ENCODE results near the gene TTF1. TPM values are rescaled to one million over a fixed set of nuclear protein-coding genes. Genes with fewer than 3 reads are reported as not detected.

TTF1 gene
- polyA plus RNA-seq, 1 of the 3 experiments (the other 2 are of a cell fraction) = 11.9 TPM

DNA sequence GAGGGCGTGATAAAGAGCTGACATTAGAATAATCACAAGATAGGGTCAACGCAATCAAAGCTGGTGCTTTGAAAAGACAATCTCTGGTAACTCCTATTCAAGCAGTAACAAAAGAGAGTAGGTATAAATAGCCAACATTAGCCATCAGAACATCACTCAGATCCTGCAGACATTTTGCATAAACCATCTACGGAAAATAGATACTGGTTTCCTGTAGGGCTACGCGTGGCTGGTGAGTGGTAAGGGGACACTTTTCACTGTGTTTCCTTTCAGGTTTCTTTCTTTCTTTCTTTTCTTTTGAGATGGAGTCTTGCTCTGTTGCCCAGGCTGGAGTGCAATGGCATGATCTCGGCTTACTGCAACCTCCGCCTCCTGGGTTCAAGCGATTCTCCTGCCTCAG lies 22.3 kb downstream of the TTF1 start:
- POLR2A ChIA-PET = no interaction called here
- no peak for TF ChIP-seq RXRA (IDR thresholded peaks at IDR 0.05; ENCODE audit: borderline replicate concordance, low read depth)
- TF ChIP-seq POLR2AphosphoS5 (IDR thresholded peaks at IDR 0.05; ENCODE audit: low read depth, low read length) = no peak
- TF ChIP-seq RFX5 (IDR thresholded peaks at IDR 0.05; ENCODE audit: low read length) = no peak
- TF ChIP-seq EP300 (IDR thresholded peaks at IDR 0.05; ENCODE audit: borderline replicate concordance in 1 of 2, low read depth in 1 of 2, low read length in 1 of 2) = no peak
- TF ChIP-seq TEAD4 (IDR thresholded peaks at IDR 0.05; ENCODE audit: borderline replicate concordance, insufficient read depth) = no peak
- TF ChIP-seq USF1 (IDR thresholded peaks at IDR 0.05; ENCODE audit: borderline replicate concordance, low read depth) = no peak
- no peak for TF ChIP-seq MEF2A (IDR thresholded peaks at IDR 0.05; ENCODE audit: borderline replicate concordance, low read depth)
- TF ChIP-seq FOXM1 (IDR thresholded peaks at IDR 0.05; ENCODE audit: low read depth) = no peak
- CTCF ChIA-PET = interaction anchor here (1.2 kb wide), 1 partner anchor 518 kb away, joined by 3 read pairs; no protein-coding TSS in a partner anchor

DNA sequence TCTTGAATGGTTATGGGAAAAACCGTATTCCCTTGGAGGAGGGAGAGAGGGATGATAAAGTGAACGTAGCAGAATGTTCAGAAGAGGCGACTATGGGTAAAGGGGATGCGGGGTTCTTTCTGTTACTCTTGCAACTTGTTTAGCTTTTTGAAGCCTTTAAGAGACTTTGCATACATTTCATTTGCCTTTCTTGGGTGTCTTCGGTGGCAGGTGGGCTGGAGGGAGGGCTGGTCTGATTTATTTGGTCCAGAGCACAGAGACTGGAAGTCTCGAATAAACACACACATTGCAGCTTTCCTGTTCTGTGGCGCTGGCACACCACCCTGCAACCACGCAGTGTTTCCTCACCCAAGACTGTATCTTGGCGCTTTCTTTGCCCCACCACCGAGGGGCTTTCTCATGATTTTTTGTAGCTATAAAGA lies 23.2 kb downstream of the TTF1 start:
- H3K79me2 ChIP-seq (ENCODE audit: insufficient read depth) = no peaks in the 10 kb centered on the region
- no peak overlapping the region for H3K27ac ChIP-seq (ENCODE audit: low read depth in 2 of 2, low read length in 1 of 2)
- H3K9ac ChIP-seq = no peak overlapping the region
- no peak overlapping the region for H3K4me2 ChIP-seq
- no peaks in the 10 kb centered on the region for H3K4me1 ChIP-seq (ENCODE audit: control insufficient read depth in 1 of 2, insufficient read depth in 2 of 2, low read depth in 1 of 2, low read length in 1 of 2)
- CTCF ChIA-PET = interaction anchor here (0.6 to 1.2 kb wide), 2 partner anchors 124 to 519 kb away, joined by 3 read pairs; no protein-coding TSS in a partner anchor
- WGBS (ENCODE audit: low lambda C conversion rate) = 97% methylated on average over 10 of the region's 10 CpGs
- H3K27me3 ChIP-seq (ENCODE audit: insufficient read depth) = no peaks in the 10 kb centered on the region
- H3K9me2 ChIP-seq = no peaks in the 10 kb centered on the region
- peaks cover 48 to 70% of the 10 kb centered on the region in 2 experiments for H3K36me3 ChIP-seq (replicated peaks in 1 of 2; ENCODE audit: control insufficient read depth in 1 of 2, insufficient read depth in 2 of 2, low read length in 1 of 2)
- peaks cover 14% of the 10 kb centered on the region for H3F3A ChIP-seq (replicated peaks; ENCODE audit: insufficient read depth)
- no peak overlapping the region for H3K4me3 ChIP-seq (ENCODE audit: low read depth in 2 of 2, low read length in 1 of 2)
- H4K20me1 ChIP-seq (ENCODE audit: insufficient read depth) = no peaks in the 10 kb centered on the region
- H3K9me3 ChIP-seq = no peaks in the 10 kb centered on the region
- H2AFZ ChIP-seq (ENCODE audit: low read depth) = no peak overlapping the region
- TF ChIP-seq RXRA (IDR thresholded peaks at IDR 0.05; ENCODE audit: borderline replicate concordance, low read depth) (no peak), GATA2 (CRISPR knock-in tag; IDR thresholded peaks at IDR 0.05) (no peak), RAD21 (IDR thresholded peaks at IDR 0.05; ENCODE audit: low read length) (no peak), MXI1 (IDR thresholded peaks at IDR 0.05; ENCODE audit: low read depth, low read length) (no peak), TCF12 (IDR thresholded peaks at IDR 0.05) (no peak), POLR2AphosphoS5 (IDR thresholded peaks at IDR 0.05; ENCODE audit: low read depth, low read length) (no peak), TAF1 (IDR thresholded peaks at IDR 0.05; ENCODE audit: borderline replicate concordance, low read depth, low read length) (no peak), ELF1 (IDR thresholded peaks at IDR 0.05) (no peak), SMC3 (IDR thresholded peaks at IDR 0.05; ENCODE audit: low read depth, low read length) (no peak)
- TF ChIP-seq, protein P1, sequence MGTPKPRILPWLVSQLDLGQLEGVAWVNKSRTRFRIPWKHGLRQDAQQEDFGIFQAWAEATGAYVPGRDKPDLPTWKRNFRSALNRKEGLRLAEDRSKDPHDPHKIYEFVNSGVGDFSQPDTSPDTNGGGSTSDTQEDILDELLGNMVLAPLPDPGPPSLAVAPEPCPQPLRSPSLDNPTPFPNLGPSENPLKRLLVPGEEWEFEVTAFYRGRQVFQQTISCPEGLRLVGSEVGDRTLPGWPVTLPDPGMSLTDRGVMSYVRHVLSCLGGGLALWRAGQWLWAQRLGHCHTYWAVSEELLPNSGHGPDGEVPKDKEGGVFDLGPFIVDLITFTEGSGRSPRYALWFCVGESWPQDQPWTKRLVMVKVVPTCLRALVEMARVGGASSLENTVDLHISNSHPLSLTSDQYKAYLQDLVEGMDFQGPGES (IDR thresholded peaks at IDR 0.05; ENCODE audit: low read depth, low read length) = no peak
- POLR2A ChIA-PET = no interaction called here
- DNase-seq = no peak

More for the DNA sequence above, 22.3 kb downstream of the TTF1 start:
- Histone ChIP-seq H3K27ac (ENCODE audit: low read depth in 2 of 2, low read length in 1 of 2) (no peak overlapping the region), H3K4me2 (no peak overlapping the region), H3F3A (replicated peaks; ENCODE audit: insufficient read depth) (peaks cover 5% of the 10 kb centered on the region), H3K27me3 (ENCODE audit: insufficient read depth) (no peaks in the 10 kb centered on the region), H3K9me2 (no peaks in the 10 kb centered on the region), H3K79me2 (ENCODE audit: insufficient read depth) (no peaks in the 10 kb centered on the region), H3K4me1 (ENCODE audit: control insufficient read depth in 1 of 2, insufficient read depth in 2 of 2, low read depth in 1 of 2, low read length in 1 of 2) (no peaks in the 10 kb centered on the region), H2AFZ (ENCODE audit: low read depth) (no peak overlapping the region), H3K4me3 (ENCODE audit: low read depth in 2 of 2, low read length in 1 of 2) (no peak overlapping the region), H4K20me1 (ENCODE audit: insufficient read depth) (no peaks in the 10 kb centered on the region), H3K36me3 (replicated peaks in 1 of 2; ENCODE audit: control insufficient read depth in 1 of 2, insufficient read depth in 2 of 2, low read length in 1 of 2) (peaks cover 48 to 68% of the 10 kb centered on the region in 2 experiments), H3K9ac (no peak overlapping the region), H3K9me3 (no peaks in the 10 kb centered on the region)
- WGBS (ENCODE audit: low lambda C conversion rate) = 98% methylated on average over 8 of the region's 8 CpGs
- no peak for DNase-seq

Measured in SK-N-SH (cell line).